Endothelial cell of umbilical vein (primary cell): ENCODE results near the gene STKLD1. TPM values are rescaled to one million over a fixed set of nuclear protein-coding genes. Genes with fewer than 3 reads are reported as not detected.

ENCODE experiments used
- BruUV-seq: library from RNA; stranded (reverse); fragments of 400-500 nt; replicated peaks from 2 replicates; lab custom pipeline; 2021; lab: Mats Ljungman, UMichigan
- CTCF ChIA-PET: fragments of 300-600, 350-600 bp; sonication (Branson Sonifier 250); formaldehyde crosslinking; loops from one replicate; lab custom pipeline; 2021; ENCODE audit warnings: antibody characterized with exemption, inconsistent platforms; lab: Charles Lee
- POLR2A ChIA-PET: fragments of 300-600, 350-600 bp; sonication (Branson Sonifier 250); formaldehyde crosslinking; loops from one replicate; lab custom pipeline; 2021; ENCODE audit warnings: antibody characterized with exemption, inconsistent platforms; lab: Charles Lee
- DNase-seq: peaks from one replicate; pipeline ENCODE4 v3.0.0-alpha.2; 2011; ENCODE audit warnings: low read depth, low spot score
- FAIRE-seq: peaks from 2 replicates; lab custom pipeline; 2011; peaks lifted over from hg19 to GRCh38; lab: Jason Lieb, UNC
- H2AFZ ChIP-seq: 2 replicates; pipeline ENCODE4 v1.6.0; 2012; ENCODE audit warnings: low read depth, low read length, control low read depth, inconsistent platforms
- H3K27ac ChIP-seq: 2 replicates; pipeline ENCODE4 v1.5.1; 2011; ENCODE audit warnings: low read depth, mild to moderate bottlenecking, control low read depth, low read length, moderate library complexity; ENCODE audit not compliant: insufficient read depth
- H3K27me3 ChIP-seq, 2 experiments: 2 replicates each; pipeline versions ENCODE4 v1.6.0 to v1.6.1; 2011; ENCODE audit warnings: low read length in 2 of 2, mixed read lengths in 1 of 2; ENCODE audit not compliant: control insufficient read depth in 2 of 2, insufficient read depth in 2 of 2
- H3K36me3 ChIP-seq, 2 experiments: 2 replicates in 1 of 2; 3 replicates in 1 of 2; pipeline ENCODE4 v1.5.1; 2011; ENCODE audit warnings: low read length in 2 of 2, mild to moderate bottlenecking in 1 of 2, moderate library complexity in 1 of 2; ENCODE audit not compliant: control insufficient read depth in 2 of 2, insufficient read depth in 2 of 2; ENCODE audit errors: extremely low read depth in 1 of 2
- H3K4me1 ChIP-seq: 3 replicates; pipeline ENCODE4 v1.5.1; 2011; ENCODE audit warnings: mild to moderate bottlenecking, low read length; ENCODE audit not compliant: control insufficient read depth, insufficient read depth; ENCODE audit errors: extremely low read depth
- H3K4me2 ChIP-seq: 2 replicates; pipeline ENCODE4 v1.6.1; 2011; ENCODE audit warnings: low read length, control low read depth, mixed read lengths; ENCODE audit not compliant: insufficient read depth
- H3K4me3 ChIP-seq, 3 experiments: fragments of 200-600 bp in 1 of 3; sonication (generic), shearing (Covaris generic) in 1 of 3; replicated peaks in 1 of 3; 2 replicates each; pipeline ENCODE4 v1.5.1; 2011 to 2016; ENCODE audit warnings: control low read depth in 3 of 3, low read length in 3 of 3, mild to moderate bottlenecking in 2 of 3, inconsistent platforms in 1 of 3, low read depth in 1 of 3, moderate library complexity in 1 of 3; ENCODE audit not compliant: insufficient read depth in 1 of 3
- H3K79me2 ChIP-seq: 2 replicates; pipeline ENCODE4 v1.6.0; 2012; ENCODE audit warnings: low read length, inconsistent platforms; ENCODE audit not compliant: control insufficient read depth, insufficient read depth
- H3K9ac ChIP-seq: replicated peaks from 2 replicates; pipeline ENCODE3; 2011; ENCODE audit warnings: low read length, control low read depth; ENCODE audit not compliant: insufficient read depth; ENCODE audit errors: extremely low read depth
- H3K9me1 ChIP-seq: replicated peaks from 3 replicates; pipeline ENCODE4 v1.6.0; 2011; ENCODE audit warnings: mild to moderate bottlenecking, low read length; ENCODE audit not compliant: control insufficient read depth, insufficient read depth; ENCODE audit errors: extremely low read depth
- H3K9me3 ChIP-seq: replicated peaks from 2 replicates; pipeline ENCODE4 v1.5.1; 2012; ENCODE audit warnings: low read length, inconsistent platforms; ENCODE audit not compliant: control insufficient read depth, insufficient read depth
- H4K20me1 ChIP-seq: replicated peaks from 2 replicates; pipeline ENCODE3; 2011; ENCODE audit warnings: mild to moderate bottlenecking, low read length; ENCODE audit not compliant: control insufficient read depth, insufficient read depth; ENCODE audit errors: extremely low read depth
- CTCF ChIP-seq, 2 donors: IDR thresholded peaks; 1 replicate in 1 of 2; 2 replicates in 1 of 2; pipeline ENCODE4 v1.5.1; 2011; ENCODE audit warnings: low read length in 2 of 2, mild to moderate bottlenecking in 2 of 2, moderate library complexity in 2 of 2, control low read depth in 1 of 2, inconsistent platforms in 1 of 2, low read depth in 1 of 2; ENCODE audit not compliant: insufficient read depth in 1 of 2; ENCODE audit errors: extremely low read depth in 1 of 2
- EZH2 ChIP-seq: IDR thresholded peaks from 2 replicates; pipeline ENCODE4 v1.6.1; 2012; ENCODE audit warnings: borderline replicate concordance, low read depth, mild to moderate bottlenecking, moderate library complexity, low read length, inconsistent platforms; ENCODE audit not compliant: severe bottlenecking
- FOS ChIP-seq: IDR thresholded peaks from 2 replicates; pipeline ENCODE4 v1.6.1; 2011; ENCODE audit warnings: mild to moderate bottlenecking, low read length, moderate library complexity, borderline replicate concordance; ENCODE audit not compliant: insufficient read depth
- GATA2 ChIP-seq: IDR thresholded peaks from 2 replicates; pipeline ENCODE4 v1.7.0; 2011; ENCODE audit warnings: low read depth, mild to moderate bottlenecking, moderate library complexity, mixed read lengths, low read length; ENCODE audit not compliant: insufficient read length, insufficient read depth
- JUN ChIP-seq: IDR thresholded peaks from 2 replicates; pipeline ENCODE4 v1.6.1; 2011; ENCODE audit warnings: borderline replicate concordance, low read depth; ENCODE audit not compliant: insufficient read length, insufficient read depth
- MAX ChIP-seq: IDR thresholded peaks from 2 replicates; pipeline ENCODE4 v1.6.1; 2011; ENCODE audit not compliant: insufficient read depth, insufficient read length
- MYC ChIP-seq: IDR thresholded peaks from one replicate; pipeline ENCODE4 v1.6.1; 2011; ENCODE audit warnings: mild to moderate bottlenecking, low read depth, low read length
- POLR2A ChIP-seq: IDR thresholded peaks from 2 replicates; pipeline ENCODE4 v1.6.1; 2012; ENCODE audit warnings: low read depth, mild to moderate bottlenecking, control low read depth, low read length
- POLR2AphosphoS5 ChIP-seq: IDR thresholded peaks from 2 replicates; pipeline ENCODE4 v1.6.1; 2012; ENCODE audit warnings: low read depth, mild to moderate bottlenecking, control low read depth, low read length, moderate library complexity; ENCODE audit not compliant: insufficient read depth
- dilution Hi-C: fragments of 300-500 bp; cut with MboI; formaldehyde crosslinking; loops from one replicate; pipeline ENCODE4 v1.15.0; 2019; ENCODE audit warnings: low sequenced_read_pairs; ENCODE audit not compliant: extremely low pct_ligation_motif_present
- intact Hi-C: fragments of 100-400 bp; cut with micrococcal nuclease; formaldehyde crosslinking; loops from one replicate; pipeline ENCODE4 v1.10.0; 2022
- polyA plus RNA-seq, 4 experiments: library from polyadenylated mRNA; depleted of rRNA in 3 of 4; stranded (reverse) in 3 of 4; unstranded in 1 of 4; fragments of >200 nt; gene quantifications; 2 replicates each; pipeline versions ENCODE4 v1.2.1 to v1.2.3, GENCODE V29; 2011 to 2012; ENCODE audit warnings: missing spikeins in 1 of 4
- total RNA-seq: library from RNA; stranded (reverse); gene quantifications from 2 replicates; pipeline ENCODE4 v1.2.3, GENCODE V29; 2021

STKLD1 gene
- total and polyA plus RNA-seq, 2 donors (not counting 3 experiments of a cell fraction or from before 2014, with no cell fraction given) = 0.29 to 0.77 TPM

- DNase-seq = no peak
- Histone ChIP-seq H3K36me3 (peaks cover 0 to 12% of the 10 kb centered on the region in 2 experiments), H3K27me3 (peaks cover 0 to 3% of the 10 kb centered on the region in 2 experiments), H4K20me1 (no peaks in the 10 kb centered on the region), H3K9ac (no peak overlapping the region), H3K4me3 (no peak overlapping the region), H3K9me3 (no peaks in the 10 kb centered on the region), H3K4me2 (no peak overlapping the region), H3K79me2 (no peaks in the 10 kb centered on the region), H3K9me1 (no peaks in the 10 kb centered on the region), H3K4me1 (no peaks in the 10 kb centered on the region), H3K27ac (no peak overlapping the region), H2AFZ (no peak overlapping the region)
- TF ChIP-seq CTCF (IDR thresholded peaks at IDR 0.05; ENCODE audit: extremely low read depth in 1 of 2, insufficient read depth in 1 of 2, low read depth in 1 of 2, low read length in 2 of 2) (no peak), POLR2A (no peak), FOS (no peak), JUN (no peak), EZH2 (no peak), GATA2 (no peak)
- POLR2A ChIA-PET = no interaction called here
- FAIRE-seq = no peak
- no TSS peak for BruUV-seq
- dilution Hi-C loops = no loop called here
- CTCF ChIA-PET = no interaction called here
- intact Hi-C loops = no loop called here
Measured at GRCh38 chr9:133400292-133400691, 24.1 kb downstream of the STKLD1 start.

- H2AFZ ChIP-seq = no peak overlapping the region
- peaks cover 6% of the 10 kb centered on the region for H3K4me1 ChIP-seq
- dilution Hi-C loops (no loop called here), intact Hi-C loops (no loop called here)
- FAIRE-seq = no peak
- peaks cover 0 to 3% of the 10 kb centered on the region in 2 experiments for H3K27me3 ChIP-seq
- DNase-seq = no peak
- no peak overlapping the region for H3K9ac ChIP-seq
- no peaks in the 10 kb centered on the region for H3K79me2 ChIP-seq
- BruUV-seq = no TSS peak
- no peaks in the 10 kb centered on the region for H4K20me1 ChIP-seq
- no peak overlapping the region for H3K4me2 ChIP-seq
- ChIA-PET CTCF (no interaction called here), POLR2A (no interaction called here)
- no peaks in the 10 kb centered on the region for H3K9me1 ChIP-seq
- peaks cover 0 to 20% of the 10 kb centered on the region in 2 experiments for H3K36me3 ChIP-seq
- H3K4me3 ChIP-seq = no peak overlapping the region
- H3K27ac ChIP-seq = no peak overlapping the region
- H3K9me3 ChIP-seq = no peaks in the 10 kb centered on the region
- TF ChIP-seq GATA2 (no peak), POLR2A (no peak), MYC (no peak), CTCF (IDR thresholded peaks at IDR 0.05; ENCODE audit: extremely low read depth in 1 of 2, insufficient read depth in 1 of 2, low read depth in 1 of 2, low read length in 2 of 2) (no peak), EZH2 (no peak), POLR2AphosphoS5 (no peak), MAX (no peak), FOS (no peak), JUN (no peak)
Measured at GRCh38 chr9:133401588-133401987, 25.4 kb downstream of the STKLD1 start.
